GM12874 (cell line): Measurements from ENCODE around the gene FRMD3.

Experiments used
- TF ChIP-seq, protein P1 (sequence below): IDR thresholded peaks from 2 replicates; pipeline ENCODE4 v1.5.1; 2011; ENCODE audit warnings: low read depth, mild to moderate bottlenecking, control low read depth, low read length, moderate library complexity; ENCODE audit not compliant: insufficient read depth

Gene FRMD3

DNA sequence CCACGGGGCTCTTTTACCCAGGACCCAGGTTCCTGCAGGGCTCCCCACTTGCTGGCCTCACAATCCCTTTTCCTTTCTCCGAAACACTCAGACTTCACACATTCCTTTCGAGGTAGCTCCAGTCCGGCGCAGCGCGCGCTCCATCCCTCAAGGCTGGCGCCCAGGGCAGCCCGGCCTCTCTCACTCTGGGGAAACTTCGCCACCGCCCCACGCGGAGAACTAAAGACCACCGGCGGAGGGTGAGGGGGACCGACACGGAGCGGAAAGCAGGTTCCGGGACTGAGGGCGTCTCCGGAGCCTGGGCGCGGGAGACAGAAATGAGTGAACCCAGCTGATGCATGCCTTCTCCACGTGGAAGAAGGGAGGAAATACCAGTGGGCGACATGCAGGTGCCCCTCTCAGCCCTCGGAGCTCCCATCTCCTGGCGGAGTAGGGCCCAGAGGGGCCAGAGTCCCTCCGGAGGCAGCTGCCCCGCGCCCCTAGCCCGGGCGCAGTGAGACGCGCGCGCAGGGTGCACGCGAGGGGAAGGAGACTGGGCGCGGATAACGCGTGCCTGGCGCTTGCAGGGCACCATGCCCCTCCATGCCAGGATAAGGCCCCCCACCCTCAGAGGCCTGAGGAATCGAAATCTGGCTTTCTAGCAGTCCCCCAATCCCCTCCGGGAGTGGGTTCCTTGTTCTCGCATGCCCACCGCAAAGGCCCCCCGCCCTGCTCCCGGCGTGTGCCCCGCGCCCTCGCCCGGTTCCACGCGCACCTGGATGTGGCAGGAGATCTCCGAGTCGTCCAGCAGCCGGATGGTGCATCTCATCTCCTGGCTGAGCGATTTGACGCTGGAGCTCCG, 650 bp downstream of the FRMD3 start:
- TF ChIP-seq, protein P1, sequence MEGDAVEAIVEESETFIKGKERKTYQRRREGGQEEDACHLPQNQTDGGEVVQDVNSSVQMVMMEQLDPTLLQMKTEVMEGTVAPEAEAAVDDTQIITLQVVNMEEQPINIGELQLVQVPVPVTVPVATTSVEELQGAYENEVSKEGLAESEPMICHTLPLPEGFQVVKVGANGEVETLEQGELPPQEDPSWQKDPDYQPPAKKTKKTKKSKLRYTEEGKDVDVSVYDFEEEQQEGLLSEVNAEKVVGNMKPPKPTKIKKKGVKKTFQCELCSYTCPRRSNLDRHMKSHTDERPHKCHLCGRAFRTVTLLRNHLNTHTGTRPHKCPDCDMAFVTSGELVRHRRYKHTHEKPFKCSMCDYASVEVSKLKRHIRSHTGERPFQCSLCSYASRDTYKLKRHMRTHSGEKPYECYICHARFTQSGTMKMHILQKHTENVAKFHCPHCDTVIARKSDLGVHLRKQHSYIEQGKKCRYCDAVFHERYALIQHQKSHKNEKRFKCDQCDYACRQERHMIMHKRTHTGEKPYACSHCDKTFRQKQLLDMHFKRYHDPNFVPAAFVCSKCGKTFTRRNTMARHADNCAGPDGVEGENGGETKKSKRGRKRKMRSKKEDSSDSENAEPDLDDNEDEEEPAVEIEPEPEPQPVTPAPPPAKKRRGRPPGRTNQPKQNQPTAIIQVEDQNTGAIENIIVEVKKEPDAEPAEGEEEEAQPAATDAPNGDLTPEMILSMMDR, result no peak

DNA sequence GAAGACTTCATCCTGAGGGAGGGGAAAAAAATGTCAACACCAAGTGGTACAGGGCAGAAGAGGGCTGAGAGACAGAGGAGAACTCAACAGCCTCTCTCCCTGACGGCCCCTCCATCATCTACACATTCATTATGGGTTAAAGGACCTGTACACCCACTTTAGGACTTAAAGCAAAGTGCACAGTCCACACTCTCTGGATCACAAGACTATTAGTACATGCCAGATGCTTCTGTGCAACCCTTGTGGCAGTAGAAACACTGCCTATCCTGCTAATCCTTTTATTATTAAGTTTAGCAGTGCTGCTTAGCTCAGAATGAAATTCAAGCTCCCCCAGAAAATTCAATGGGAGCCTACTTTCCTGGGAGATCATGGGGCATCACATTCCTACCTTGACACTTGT, 1.9 kb downstream of the FRMD3 start:
- TF ChIP-seq, protein P1, result no peak

DNA sequence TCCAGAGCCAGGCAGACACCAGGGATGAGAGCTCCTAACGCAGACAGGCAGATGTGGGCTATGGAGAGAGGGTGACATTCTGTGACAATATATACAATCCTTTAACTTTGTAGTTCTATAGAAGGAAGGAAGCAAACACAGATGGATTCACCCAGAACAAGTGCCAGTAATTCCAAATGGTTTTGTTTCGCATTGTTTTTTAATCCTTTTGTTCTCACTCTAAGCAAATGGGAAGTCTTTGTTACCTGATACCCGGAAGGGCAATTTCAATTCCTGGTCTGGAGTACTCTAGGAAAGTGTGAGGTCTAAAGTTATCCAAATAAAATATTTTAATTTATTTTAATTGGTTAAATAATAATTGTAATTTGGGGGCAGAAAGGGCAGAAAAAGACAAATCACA, 2.5 kb downstream of the FRMD3 start:
- TF ChIP-seq, protein P1, result no peak

DNA sequence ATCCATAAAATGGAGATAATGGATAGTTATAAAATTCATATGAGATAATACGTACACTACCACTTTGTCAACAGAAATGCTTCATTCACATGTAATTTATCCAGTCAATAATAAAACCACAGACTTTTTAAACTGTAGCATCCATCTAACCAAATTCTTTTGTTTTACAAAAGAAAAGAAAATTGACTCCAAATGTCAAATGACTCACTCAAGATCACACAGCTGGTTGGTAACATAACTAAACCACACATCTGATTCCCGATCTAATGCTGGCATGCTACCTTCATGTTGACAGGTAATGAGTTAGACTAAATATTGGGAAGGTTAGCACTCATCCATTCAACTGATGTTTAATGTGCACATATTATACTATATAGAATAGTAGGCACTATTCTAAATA, 4.9 kb downstream of the FRMD3 start:
- TF ChIP-seq, protein P1, result no peak

DNA sequence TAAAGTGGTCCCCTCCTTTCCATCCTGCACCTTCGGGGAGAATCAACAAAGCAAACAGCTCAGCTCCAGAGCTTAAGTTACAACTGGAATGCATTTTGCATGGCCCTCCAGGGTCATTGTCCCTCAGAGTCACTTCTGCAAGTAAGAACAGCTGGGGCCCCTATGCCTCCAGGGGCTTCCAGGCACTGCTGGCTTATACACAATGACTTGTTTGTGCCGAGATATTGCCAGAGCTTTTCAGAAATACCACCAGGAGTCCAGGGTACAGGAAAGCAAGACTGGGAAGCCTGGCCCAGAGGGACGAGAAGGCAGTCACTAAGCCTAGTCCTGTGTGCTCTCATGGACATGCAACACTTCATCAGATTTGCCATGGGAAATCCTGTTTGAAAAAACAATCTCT, 11.3 kb downstream of the FRMD3 start:
- TF ChIP-seq, protein P1, result no peak

DNA sequence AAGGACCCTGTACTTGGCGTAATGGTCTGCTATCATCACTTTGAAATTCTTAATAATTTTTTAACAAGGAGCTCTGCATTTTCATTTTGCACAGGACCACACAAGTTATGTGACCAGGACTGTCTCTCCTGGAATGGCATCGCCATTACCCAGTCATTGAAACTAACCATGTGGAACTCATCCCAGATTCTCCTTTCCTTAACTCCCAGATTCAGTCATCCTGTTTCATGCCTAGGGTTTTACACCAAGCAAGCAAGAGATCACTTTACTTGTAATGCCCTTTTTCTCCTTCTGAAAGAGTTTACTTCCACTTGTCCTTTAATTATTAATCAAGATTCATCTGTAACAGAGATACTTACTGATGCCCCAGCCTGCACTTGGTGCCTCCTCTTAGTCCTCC, 12.0 kb downstream of the FRMD3 start:
- TF ChIP-seq, protein P1, result no peak

DNA sequence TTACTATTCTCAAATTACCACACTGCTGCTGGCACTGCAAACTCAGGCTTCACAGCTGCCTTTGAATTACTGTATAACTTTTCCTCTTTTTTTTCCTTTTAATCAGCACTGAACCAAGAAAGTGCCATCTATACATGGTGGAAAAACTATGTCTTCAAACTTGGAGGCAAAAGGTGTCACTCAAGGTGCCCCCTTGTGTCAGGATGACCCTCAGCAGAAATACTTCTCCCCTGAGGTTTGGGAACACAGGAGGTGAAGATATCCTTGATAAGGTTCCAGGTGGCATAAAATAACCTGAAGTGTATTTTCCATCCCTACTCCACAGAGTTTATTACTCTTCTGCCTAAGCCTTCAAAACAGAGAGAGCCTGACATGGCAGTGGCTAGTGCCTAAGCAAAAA, 14.5 kb downstream of the FRMD3 start:
- TF ChIP-seq, protein P1, result no peak
